ENCODE results near the gene EPHB1.
"Not testable (repeated sequence)": the region's sequence is repeated elsewhere in the genome, so short reads cannot be mapped to it uniquely, and the experiment has no call there.

EPHB1 gene

GRCh38 chr3:135017003-135017893, 222.2 kb downstream of the EPHB1 start:
- peak; percentile 66 to 80 for DNase-seq

GRCh38 chr3:135018149-135018923, 223.3 kb downstream of the EPHB1 start:
- DNase-seq: no peak

GRCh38 chr3:135020181-135020580, 225.1 kb downstream of the EPHB1 start:
- DNase-seq: no peak

- DNase-seq: no peak
These were observed 229.1 kb downstream of the EPHB1 start for GRCh38 chr3:135023996-135024658.

GRCh38 chr3:135030768-135031615, 235.9 kb downstream of the EPHB1 start:
- not testable (repeated sequence) for DNase-seq

- no peak for DNase-seq
These were observed 238.7 kb downstream of the EPHB1 start for GRCh38 chr3:135033737-135034136.

- peak; percentile 78 to 79 for DNase-seq
These were observed 239.3 kb downstream of the EPHB1 start for GRCh38 chr3:135034291-135034768.

- no peak for DNase-seq
These were observed 239.9 kb downstream of the EPHB1 start for GRCh38 chr3:135034891-135035440.

GRCh38 chr3:135038186-135038585, 243.1 kb downstream of the EPHB1 start:
- DNase-seq: no peak

GRCh38 chr3:135039536-135039935, 244.5 kb downstream of the EPHB1 start:
- not testable (repeated sequence) for DNase-seq

GRCh38 chr3:135040321-135041240, 245.5 kb downstream of the EPHB1 start:
- no peak for DNase-seq

GRCh38 chr3:135041601-135042000, 246.5 kb downstream of the EPHB1 start:
- no peak for DNase-seq

- DNase-seq: no peak
These were observed 252.0 kb downstream of the EPHB1 start for GRCh38 chr3:135047061-135047460.

GRCh38 chr3:135050536-135050935, 255.5 kb downstream of the EPHB1 start:
- no peak for DNase-seq

GRCh38 chr3:135051409-135051973, 256.4 kb downstream of the EPHB1 start:
- no peak for DNase-seq

- DNase-seq: no peak
These were observed 260.4 kb downstream of the EPHB1 start for GRCh38 chr3:135055449-135055848.

GRCh38 chr3:135056084-135056730, 261.1 kb downstream of the EPHB1 start:
- peak; percentile 36 to 69 for DNase-seq

GRCh38 chr3:135056733-135057310, 261.8 kb downstream of the EPHB1 start:
- DNase-seq: no peak

GRCh38 chr3:135057996-135058395, 262.9 kb downstream of the EPHB1 start:
- no peak for DNase-seq
